ENCODE measurements around the gene CST6.
"Not testable (repeated sequence)": the region's sequence is repeated elsewhere in the genome, so short reads cannot be mapped to it uniquely, and the experiment has no call there.

The CST6 gene

GRCh38 chr11:65987336-65987735 lies 24.5 kb upstream of the CST6 start:
- no peak for DNase-seq

- peak; percentile 73 to 93 (median 89) for DNase-seq
Observed at GRCh38 chr11:65988791-65989592, 22.8 kb upstream of the CST6 start.

GRCh38 chr11:65992056-65992455 lies 19.8 kb upstream of the CST6 start:
- no peak for DNase-seq

GRCh38 chr11:65997286-65997685 lies 14.5 kb upstream of the CST6 start:
- DNase-seq: no peak

GRCh38 chr11:66001942-66002647 lies 9.7 kb upstream of the CST6 start, which contains the start of the genes BANF1 and EIF1AD:
BANF1 (plus strand) TSS chr11:66002503; CDS start chr11:66003251, 748 bp downstream.
EIF1AD (minus strand) TSS chr11:66002157; CDS start chr11:66000389, 1,768 bp downstream.
- peak; percentile 82 to 98 (median 87) for DNase-seq

GRCh38 chr11:66002648-66003225 lies 9.1 kb upstream of the CST6 start:
- DNase-seq: peak in 1 of 5 donors; percentile 78

- no peak for DNase-seq
Observed at GRCh38 chr11:66003291-66003690, 8.5 kb upstream of the CST6 start.

GRCh38 chr11:66004186-66004585 lies 7.6 kb upstream of the CST6 start:
- no peak for DNase-seq

- DNase-seq: no peak
Observed at GRCh38 chr11:66006134-66006890, 5.5 kb upstream of the CST6 start.

- no peak for DNase-seq
Observed at GRCh38 chr11:66006891-66007176, 5.0 kb upstream of the CST6 start.

- DNase-seq: no peak
Observed at GRCh38 chr11:66007201-66007634, 4.6 kb upstream of the CST6 start.

GRCh38 chr11:66008095-66008467 lies 3.7 kb upstream of the CST6 start:
- DNase-seq: no peak

- DNase-seq: no peak
Observed at GRCh38 chr11:66008468-66009101, 3.2 kb upstream of the CST6 start.

GRCh38 chr11:66010036-66010435 lies 1.8 kb upstream of the CST6 start:
- not testable (repeated sequence) for DNase-seq

GRCh38 chr11:66011239-66011784 lies 496 bp upstream of the CST6 start:
- DNase-seq: no peak

- no peak for DNase-seq
Observed at GRCh38 chr11:66012371-66012945, 650 bp downstream of the CST6 start.

GRCh38 chr11:66012946-66013761 lies 1.3 kb downstream of the CST6 start:
- no peak for DNase-seq

GRCh38 chr11:66013762-66014100 lies 1.9 kb downstream of the CST6 start:
- no peak for DNase-seq

GRCh38 chr11:66014804-66015453 lies 3.1 kb downstream of the CST6 start:
- DNase-seq: no peak

- no peak for DNase-seq
Observed at GRCh38 chr11:66015454-66015881, 3.7 kb downstream of the CST6 start.
